Endodermal cell (in vitro differentiated cells): Measurements from ENCODE around the gene PTGR3. TPM values are rescaled to one million over a fixed set of nuclear protein-coding genes. Genes with fewer than 3 reads are reported as not detected.

Experiments
- DNase-seq: peaks from one replicate; pipeline ENCODE4 v3.0.0-alpha.2; 2017
- H3K27ac ChIP-seq: 2 replicates; pipeline ENCODE4 v1.5.1; 2013; ENCODE audit warnings: mild to moderate bottlenecking, low read depth, low read length, moderate library complexity
- H3K27me3 ChIP-seq: 2 replicates; pipeline ENCODE4 v1.6.1; 2013; ENCODE audit warnings: mild to moderate bottlenecking, low read length, moderate library complexity; ENCODE audit not compliant: insufficient read depth, control insufficient read depth, poor library complexity, severe bottlenecking
- H3K36me3 ChIP-seq: 2 replicates; pipeline ENCODE4 v1.7.0; 2013; ENCODE audit warnings: mild to moderate bottlenecking, low read length, moderate library complexity; ENCODE audit not compliant: control insufficient read depth, insufficient read depth
- H3K4me1 ChIP-seq: one replicate; pipeline ENCODE4 v1.7.0; 2013; ENCODE audit warnings: low read length; ENCODE audit not compliant: control insufficient read depth, insufficient read depth
- H3K4me3 ChIP-seq: 2 replicates; pipeline ENCODE4 v1.5.1; 2013; ENCODE audit warnings: mild to moderate bottlenecking, low read length, moderate library complexity
- H3K9ac ChIP-seq: 2 replicates; pipeline ENCODE4 v1.6.1; 2013; ENCODE audit warnings: mild to moderate bottlenecking, low read length, moderate library complexity; ENCODE audit not compliant: poor library complexity, severe bottlenecking; ENCODE audit errors: extremely low read depth
- H3K9me3 ChIP-seq: 2 replicates; pipeline ENCODE4 v1.6.1; 2013; ENCODE audit warnings: mild to moderate bottlenecking, low read length, moderate library complexity; ENCODE audit not compliant: control insufficient read depth
- H3K27ac Mint-ChIP-seq: 2 replicates; pipeline ENCODE4 v1.8.0; 2020; ENCODE audit warnings: mixed read lengths
- H3K27me3 Mint-ChIP-seq: 2 replicates; pipeline ENCODE4 v1.8.0; 2021; ENCODE audit warnings: mild to moderate bottlenecking, mixed read lengths; ENCODE audit not compliant: insufficient read depth
- H3K36me3 Mint-ChIP-seq: 2 replicates; pipeline ENCODE4 v1.8.0; 2020; ENCODE audit warnings: low read depth, mixed read lengths
- H3K4me1 Mint-ChIP-seq: 2 replicates; pipeline ENCODE4 v1.8.0; 2020; ENCODE audit warnings: mixed read lengths
- H3K4me3 Mint-ChIP-seq: 2 replicates; pipeline ENCODE4 v1.8.0; 2020; ENCODE audit warnings: mild to moderate bottlenecking, moderate library complexity, mixed read lengths
- H3K9me3 Mint-ChIP-seq: 2 replicates; pipeline ENCODE4 v1.8.0; 2020; ENCODE audit warnings: mild to moderate bottlenecking, mixed read lengths
- CTCF ChIP-seq: fragments of 200-600 bp; sonication (generic); conservative IDR thresholded peaks from 2 replicates; pipeline ENCODE4 v1.5.0; 2021; ENCODE audit warnings: antibody characterized with exemption, mild to moderate bottlenecking
- WGBS, 2 experiments: methylation state at CpG; one replicate each; pipeline versions ENCODE4 v1.1.5 to v1.1.7; 2013; ENCODE audit warnings: missing lambda C conversion rate in 2 of 2, mixed read lengths in 1 of 2; ENCODE audit not compliant: insufficient coverage in 1 of 2, insufficient read length in 1 of 2; 5-methylcytosine and 5-hydroxymethylcytosine counted together
- total RNA-seq, 2 donors: library from RNA; stranded (reverse); fragmentation: NEBNext Ultra II Directional in 1 of 2; extraction: Animal tissue kit (Norgen Biotek cat#: 25700) in 1 of 2; gene quantifications; 2 replicates in 1 of 2; 3 replicates in 1 of 2; pipeline ENCODE4 v1.2.1, GENCODE V29; 2021

The PTGR3 gene
- total RNA-seq, 2 donors from 2014 or later: 12.2 to 13.3 TPM

GRCh38 chr18:75159238-75159518, 49.8 kb downstream of the PTGR3 start:
- no peak for TF ChIP-seq CTCF
- no peak overlapping the region for H3K27ac ChIP-seq
- peak; percentile 62 for DNase-seq
- H3K27me3 Mint-ChIP-seq: peaks cover 28% of the 10 kb centered on the region
- no peak overlapping the region for H3K4me3 ChIP-seq
- no peaks in the 10 kb centered on the region for H3K36me3 ChIP-seq
- H3K9ac ChIP-seq: no peak overlapping the region
- H3K9me3 ChIP-seq: no peaks in the 10 kb centered on the region
- H3K4me1 Mint-ChIP-seq: peaks cover 14% of the 10 kb centered on the region
- H3K27me3 ChIP-seq: no peaks in the 10 kb centered on the region
- H3K4me3 Mint-ChIP-seq: no peak overlapping the region
- H3K9me3 Mint-ChIP-seq: peaks cover 8% of the 10 kb centered on the region
- 83 to 100% methylated on average over 1 to 9 of the region's 9 CpGs for WGBS, 2 experiments
- peaks cover 20% of the 10 kb centered on the region for H3K4me1 ChIP-seq
- H3K27ac Mint-ChIP-seq: no peak overlapping the region
- H3K36me3 Mint-ChIP-seq: no peaks in the 10 kb centered on the region

Other genes with a start within 250 kb of the PTGR3 start
- gene TSHZ1, start 1.7 kb upstream of the PTGR3 start, total RNA-seq: 1 to 10 TPM; 1.1 to 1.7 TPM
- gene SMIM21, start 218.6 kb upstream of the PTGR3 start, total RNA-seq: not detected